HG03066 (cell line): Measurements from ENCODE around the gene SLCO4A1.
"Not testable (repeated sequence)": the region's sequence is repeated elsewhere in the genome, so short reads cannot be mapped to it uniquely, and the experiment has no call there.

Experiments used
- ATAC-seq: cut with Tn5 transposase; IDR thresholded peaks from one replicate; pipeline ENCODE4 v1.9.1; 2021; ENCODE audit warnings: low read depth; ENCODE audit not compliant: unreplicated experiment

SLCO4A1 gene

GRCh38 chr20:62622178-62622876, 20.0 kb upstream of the SLCO4A1 start:
- no peak for ATAC-seq

DNA sequence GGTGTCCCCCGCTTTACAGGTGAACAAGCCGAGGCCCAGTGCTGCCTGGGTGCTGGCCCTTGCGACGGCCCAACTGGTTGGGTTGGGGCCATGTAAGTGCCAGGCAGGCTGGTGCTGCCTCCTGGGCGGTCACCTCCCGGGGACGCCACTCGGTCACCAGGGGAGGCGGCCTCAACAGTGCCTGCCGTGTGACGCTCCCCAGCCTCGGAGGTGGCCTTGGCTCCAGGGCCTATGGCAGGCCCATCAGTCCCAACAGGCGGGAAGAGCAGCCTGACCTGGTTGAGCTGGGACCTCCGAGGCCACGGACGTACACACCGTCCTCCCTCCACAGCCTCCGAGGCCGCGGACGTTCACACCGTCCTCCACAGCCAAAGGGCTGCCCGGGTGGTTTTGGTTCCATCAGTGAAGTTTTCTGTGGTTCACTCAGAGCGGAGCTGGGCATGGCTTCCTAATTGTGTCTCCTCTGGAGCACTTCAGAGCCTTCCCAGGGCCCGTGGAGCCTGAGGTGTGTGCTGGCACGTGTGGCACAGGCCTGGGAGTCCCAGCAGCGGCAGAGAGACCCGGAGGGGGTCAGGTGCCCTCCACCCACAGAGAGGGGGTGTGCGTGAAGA, 19.3 kb upstream of the SLCO4A1 start:
- no peak for ATAC-seq

DNA sequence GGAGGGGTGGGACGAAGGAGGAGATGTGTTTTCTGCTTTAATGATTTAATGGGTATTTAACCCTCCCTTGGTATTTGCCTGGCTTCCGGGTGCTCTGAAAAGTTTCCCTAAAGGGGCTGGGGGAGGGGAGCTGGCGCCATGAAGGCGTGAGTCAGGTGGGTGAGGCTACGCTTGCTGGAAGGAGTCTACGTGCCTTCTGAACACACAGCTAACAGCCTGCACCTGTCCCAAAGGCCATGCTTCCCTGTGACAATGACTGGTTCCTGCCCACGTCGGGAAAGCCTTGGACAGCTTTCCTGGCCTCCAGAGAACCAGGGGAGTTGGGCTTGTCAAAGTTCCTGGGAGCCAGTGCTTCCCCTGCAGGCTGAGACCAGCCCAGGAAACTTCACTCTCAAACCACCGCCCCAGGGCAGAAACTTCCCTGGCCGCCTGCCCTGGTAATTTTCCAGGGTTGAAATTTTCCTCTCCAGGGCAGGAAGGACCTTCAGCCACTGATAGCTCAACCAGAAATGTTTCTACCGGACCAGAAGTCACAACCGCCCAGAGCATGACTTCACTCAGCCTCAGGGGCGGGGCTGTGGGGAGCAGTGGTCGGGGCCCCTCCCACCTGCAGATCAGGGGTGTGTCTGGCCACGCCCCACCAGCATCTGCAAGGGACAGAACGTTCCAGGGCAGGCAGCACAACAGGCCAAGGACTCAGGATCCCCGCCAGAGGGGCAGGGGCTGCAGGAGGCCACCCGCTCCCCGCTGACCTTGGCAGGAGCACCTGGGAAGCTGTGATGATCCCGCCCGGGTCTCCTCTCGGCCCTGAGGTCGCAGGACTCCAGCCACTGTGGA, 18.6 kb upstream of the SLCO4A1 start:
- ATAC-seq = peak; percentile 73

GRCh38 chr20:62624325-62624690, 18.0 kb upstream of the SLCO4A1 start:
- peak; percentile 45 for ATAC-seq

- ATAC-seq = no peak
Measured at GRCh38 chr20:62624719-62625453, 17.4 kb upstream of the SLCO4A1 start.

DNA sequence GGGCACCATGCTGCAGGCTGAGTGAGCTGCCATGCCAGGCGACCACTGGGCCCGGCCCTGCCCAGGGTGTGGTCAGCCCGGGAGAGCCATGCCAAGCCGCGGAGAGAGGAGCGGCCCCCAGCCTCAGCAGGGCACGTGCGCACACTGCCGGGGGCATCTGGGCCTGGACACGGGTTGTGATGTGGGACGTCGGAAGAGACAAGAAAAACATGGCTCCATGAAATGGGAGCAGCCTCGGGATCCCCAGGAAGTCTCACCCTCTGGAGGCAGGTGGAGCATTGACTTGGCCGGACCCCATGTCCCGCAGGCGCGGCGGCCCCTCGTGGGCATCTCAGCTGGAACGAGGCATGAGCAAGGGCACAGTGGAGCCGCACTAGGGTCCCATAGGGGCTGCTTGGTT, 16.8 kb upstream of the SLCO4A1 start:
- ATAC-seq = no peak

DNA sequence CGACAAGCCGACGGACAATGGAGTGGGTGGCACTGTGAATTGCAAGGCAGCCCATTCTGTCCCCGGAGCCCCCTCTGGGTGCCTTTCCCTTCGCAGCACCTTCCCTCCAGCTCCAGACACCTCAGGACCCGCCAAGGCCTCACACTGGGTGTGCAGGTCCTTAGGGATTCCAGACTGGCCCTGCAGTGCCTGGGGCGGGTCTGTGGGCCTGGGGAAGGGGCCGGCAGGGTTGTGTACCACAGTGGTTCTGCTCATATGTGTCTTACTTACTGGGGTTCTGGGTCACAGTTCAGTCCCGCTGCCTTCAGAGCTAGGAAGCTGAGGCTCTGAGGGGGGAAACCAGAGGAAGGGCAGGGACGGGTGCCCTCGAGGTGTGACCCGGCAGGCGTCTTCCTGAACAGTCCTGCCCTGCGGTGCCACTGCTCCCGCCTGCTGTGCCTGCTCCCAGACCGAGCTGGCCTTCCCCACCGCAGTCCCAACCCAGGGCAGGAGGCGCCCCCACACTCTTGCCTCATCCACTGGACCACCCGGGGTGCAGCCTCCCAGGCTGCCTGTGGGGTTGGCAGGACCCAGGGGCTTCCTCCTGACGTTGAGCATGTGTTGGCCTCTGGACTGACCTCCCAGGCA, 16.3 kb upstream of the SLCO4A1 start:
- ATAC-seq = no peak

DNA sequence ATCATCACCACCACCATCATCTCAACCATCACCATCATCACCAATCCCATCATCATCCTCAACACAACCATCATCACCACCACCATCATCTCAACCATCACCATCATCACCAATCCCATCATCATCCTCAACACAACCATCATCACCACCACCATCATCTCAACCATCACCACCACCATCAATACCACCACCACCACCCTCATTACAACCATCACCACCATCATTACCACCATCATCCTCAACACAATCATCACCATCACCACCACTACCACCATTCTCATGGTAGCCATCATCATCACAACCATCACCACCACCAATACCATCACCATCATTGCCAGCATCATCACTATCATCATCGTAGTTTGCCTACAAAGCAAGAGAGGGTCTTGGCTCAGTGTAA, 14.9 kb upstream of the SLCO4A1 start:
- not testable (repeated sequence) for ATAC-seq

GRCh38 chr20:62627901-62628612, 14.2 kb upstream of the SLCO4A1 start:
- ATAC-seq = no peak

DNA sequence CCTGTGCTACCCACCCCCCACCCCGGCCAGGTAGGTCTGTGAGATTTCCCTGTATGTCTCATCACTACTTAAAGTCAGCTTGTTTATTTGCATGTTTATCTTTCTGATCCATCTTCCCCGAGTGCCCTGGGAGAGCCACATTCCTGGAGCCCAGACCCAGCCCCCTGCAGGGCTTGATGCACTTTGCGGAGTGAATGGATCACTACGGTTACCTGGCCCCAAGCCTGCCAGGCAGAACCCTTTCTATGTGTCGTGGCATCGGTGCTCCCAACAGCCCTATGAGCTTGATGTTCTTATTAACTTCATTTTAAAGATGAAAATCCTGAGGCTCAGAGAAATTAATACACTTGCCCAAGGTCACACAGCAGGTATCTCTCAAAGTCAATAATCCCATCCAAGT, 13.6 kb upstream of the SLCO4A1 start:
- no peak for ATAC-seq

DNA sequence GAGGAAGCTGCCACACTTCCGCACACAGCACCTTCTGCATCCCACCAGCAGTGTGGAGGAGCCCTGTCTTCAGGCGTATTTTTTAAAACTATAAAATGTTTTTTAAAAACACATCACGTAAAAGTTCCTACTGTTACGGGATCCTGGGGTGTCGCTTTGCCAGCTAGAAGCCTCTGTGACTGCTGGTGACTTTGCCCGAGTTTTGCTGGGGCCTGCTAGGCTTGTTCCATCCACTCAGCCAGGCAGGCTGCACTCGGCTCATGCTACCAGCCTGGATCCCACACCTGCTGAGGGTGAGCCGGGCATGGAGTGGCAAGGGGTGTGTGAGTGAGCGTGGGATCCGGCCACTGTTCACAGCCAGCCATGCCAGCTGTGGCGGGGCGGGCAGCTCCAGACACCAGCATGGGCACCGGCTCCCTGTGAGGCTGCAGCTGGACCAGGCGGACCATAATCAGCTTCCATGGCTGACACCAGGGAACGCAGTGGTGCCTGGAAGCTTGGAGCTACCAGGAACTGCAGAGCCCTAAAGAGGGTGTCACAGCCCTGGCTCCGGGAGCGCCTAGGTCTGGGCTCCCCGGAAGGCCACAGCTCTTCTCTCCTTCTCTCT, 12.3 kb upstream of the SLCO4A1 start:
- ATAC-seq = no peak

GRCh38 chr20:62631336-62632308, 10.7 kb upstream of the SLCO4A1 start:
- ATAC-seq = no peak

DNA sequence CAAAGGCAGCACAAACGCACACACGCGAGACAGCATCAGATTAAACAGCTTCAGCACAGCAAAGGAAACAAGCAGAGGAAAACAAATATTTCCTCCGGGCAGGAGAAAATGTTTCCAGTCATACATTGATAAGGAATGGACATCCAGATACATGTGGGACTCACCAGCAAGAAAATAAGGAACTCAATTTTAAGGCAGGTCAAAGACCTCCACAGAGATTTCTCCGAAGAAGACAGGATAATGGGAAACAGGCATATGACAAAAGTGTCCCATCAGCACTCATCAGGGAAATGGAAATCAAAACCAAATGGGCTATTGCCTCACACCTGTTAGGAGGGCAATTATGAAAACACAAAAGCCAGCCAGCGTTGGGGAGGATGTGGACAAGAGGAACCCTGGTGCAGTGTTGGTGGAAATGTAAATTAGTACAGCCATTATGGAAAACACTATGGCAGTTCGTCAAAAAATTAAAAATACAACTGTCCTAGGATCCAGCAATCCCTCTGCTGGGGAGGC, 9.7 kb upstream of the SLCO4A1 start:
- no peak for ATAC-seq

DNA sequence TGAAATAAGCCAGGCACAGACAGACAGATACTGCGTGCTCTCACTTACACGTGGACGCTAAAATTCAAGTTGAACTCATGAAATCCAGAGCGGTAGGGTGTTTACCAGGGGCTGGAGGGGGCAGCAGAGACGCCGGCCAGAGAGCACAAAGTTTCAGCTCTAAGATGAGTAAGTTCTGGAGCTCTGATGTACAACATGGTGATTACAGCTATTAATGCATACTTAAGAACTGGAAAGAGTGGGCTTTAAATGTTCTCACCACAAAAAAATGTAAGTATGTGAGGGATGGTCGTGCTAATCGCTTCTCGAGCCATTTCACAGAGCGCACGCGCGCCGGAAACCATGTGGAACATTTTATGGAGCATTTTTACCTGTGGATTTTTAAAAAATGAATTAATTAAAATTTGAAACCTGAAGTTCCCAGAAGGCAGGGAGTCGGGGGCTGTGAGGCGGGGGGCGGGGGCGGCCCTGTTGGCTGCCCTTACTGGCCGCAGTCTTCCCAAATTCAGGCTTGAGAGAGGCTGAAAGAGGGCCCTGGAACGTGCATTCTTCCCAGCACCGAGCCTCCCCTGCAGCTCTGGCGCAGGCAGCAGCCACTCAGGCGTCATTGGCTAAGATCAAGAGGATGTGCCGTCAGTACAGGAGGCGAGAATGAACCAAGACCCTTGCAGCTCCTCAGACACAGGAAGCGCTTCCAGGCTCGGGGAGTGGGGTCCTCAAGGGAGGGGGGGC, 8.5 kb upstream of the SLCO4A1 start:
- no peak for ATAC-seq

- ATAC-seq = no peak
Measured at GRCh38 chr20:62634330-62634967, 7.9 kb upstream of the SLCO4A1 start.

- no peak for ATAC-seq
Measured at GRCh38 chr20:62635232-62635631, 7.1 kb upstream of the SLCO4A1 start.

DNA sequence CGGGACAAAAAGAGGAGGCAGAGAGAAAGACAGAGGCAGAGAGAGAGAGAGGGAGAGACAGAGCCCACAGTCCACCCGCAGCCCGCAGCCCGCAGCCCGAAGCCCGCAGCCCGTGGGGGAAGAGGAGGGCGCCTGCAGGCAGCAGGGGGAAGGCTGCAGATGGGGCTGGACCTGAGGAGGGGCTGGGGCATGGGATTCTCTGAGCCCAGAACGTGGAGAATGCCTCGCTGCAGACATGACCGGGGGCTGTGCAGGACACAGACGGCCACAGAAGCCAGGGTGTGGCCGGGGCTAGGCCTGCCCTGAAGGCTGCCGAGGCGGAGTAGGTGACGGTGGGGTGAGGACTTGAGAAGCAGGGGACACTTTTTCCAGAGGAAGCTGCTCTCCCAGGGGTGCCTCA, 6.5 kb upstream of the SLCO4A1 start:
- ATAC-seq = no peak
